Measurements from ENCODE around the gene SPTB.
"Not testable (repeated sequence)": the region's sequence is repeated elsewhere in the genome, so short reads cannot be mapped to it uniquely, and the experiment has no call there.

SPTB gene

GRCh38 chr14:64823305-64823861 is 56.3 kb downstream of the SPTB start:
- no peak overlapping the region for H3K27ac Mint-ChIP-seq
- peak overlapping the region; percentile 64 to 70 for H3K4me3 Mint-ChIP-seq
- peaks cover 7% of the 10 kb centered on the region for H3K4me1 Mint-ChIP-seq
- peaks cover 21% of the 10 kb centered on the region for H3K27me3 Mint-ChIP-seq
- peak; percentile 90 for ATAC-seq
- no peaks in the 10 kb centered on the region for H3K9me3 Mint-ChIP-seq
- peak; percentile 62 to 64 for DNase-seq

GRCh38 chr14:64821651-64822050 is 58.1 kb downstream of the SPTB start:
- Mint-ChIP-seq H3K4me1 (peaks cover 7% of the 10 kb centered on the region), H3K4me3 (no peak overlapping the region), H3K9me3 (no peaks in the 10 kb centered on the region)

GRCh38 chr14:64818151-64818550 is 61.6 kb downstream of the SPTB start:
- no peak overlapping the region for H3K4me3 Mint-ChIP-seq

More at GRCh38 chr14:64821651-64822050, 58.1 kb downstream of the SPTB start:
- ATAC-seq (no peak), DNase-seq (no peak)
- H3K27ac Mint-ChIP-seq, result no peak overlapping the region
- peaks cover 26% of the 10 kb centered on the region for H3K27me3 Mint-ChIP-seq

DNA sequence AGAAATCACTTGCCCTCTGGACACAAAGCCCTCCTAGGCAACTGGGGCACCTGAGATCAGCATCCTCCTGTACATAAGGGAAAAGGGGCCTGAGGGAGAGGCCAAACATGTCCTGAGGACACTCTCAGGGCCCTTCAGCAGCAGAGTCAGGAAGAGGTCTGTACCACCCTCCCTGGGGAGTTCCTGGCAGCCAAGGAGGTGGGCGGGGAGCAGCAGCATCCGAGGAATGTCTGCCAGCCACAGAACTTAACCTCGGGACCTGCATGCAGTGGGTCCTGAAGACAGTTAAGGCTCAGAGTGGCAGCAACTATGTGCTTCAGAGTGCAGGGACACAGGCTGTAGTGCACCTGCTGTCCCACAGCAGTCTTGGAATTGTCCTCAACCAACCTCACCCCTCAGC is 62.1 kb downstream of the SPTB start:
- H3K9me3 Mint-ChIP-seq, result no peaks in the 10 kb centered on the region
- ATAC-seq (no peak), DNase-seq (no peak)
- H3K4me1 Mint-ChIP-seq, result peaks cover 2% of the 10 kb centered on the region
- no peak overlapping the region for H3K27ac Mint-ChIP-seq
- no peak overlapping the region for H3K4me3 Mint-ChIP-seq
- peaks cover 28% of the 10 kb centered on the region for H3K27me3 Mint-ChIP-seq

More at GRCh38 chr14:64818151-64818550, 61.6 kb downstream of the SPTB start:
- Mint-ChIP-seq H3K9me3 (no peaks in the 10 kb centered on the region), H3K4me1 (peaks cover 3% of the 10 kb centered on the region), H3K27me3 (peaks cover 30% of the 10 kb centered on the region), H3K27ac (peak overlapping the region in 1 of 2 donors; percentile 46)
- ATAC-seq, result no peak
- DNase-seq, result no peak

- Mint-ChIP-seq H3K4me1 (peaks cover 7% of the 10 kb centered on the region), H3K27me3 (peaks cover 28% of the 10 kb centered on the region), H3K27ac (no peak overlapping the region), H3K4me3 (no peak overlapping the region), H3K9me3 (no peaks in the 10 kb centered on the region)
- ATAC-seq (no peak), DNase-seq (no peak)
Measured at GRCh38 chr14:64816221-64816783, 63.4 kb downstream of the SPTB start.

- peaks cover 28% of the 10 kb centered on the region for H3K27me3 Mint-ChIP-seq
- no peak overlapping the region for H3K27ac Mint-ChIP-seq
- H3K4me1 Mint-ChIP-seq, result peaks cover 7% of the 10 kb centered on the region
- no peak overlapping the region for H3K4me3 Mint-ChIP-seq
- no peaks in the 10 kb centered on the region for H3K9me3 Mint-ChIP-seq
- DNase-seq (no peak), ATAC-seq (no peak)
Measured at GRCh38 chr14:64815257-64815656, 64.5 kb downstream of the SPTB start.

DNA sequence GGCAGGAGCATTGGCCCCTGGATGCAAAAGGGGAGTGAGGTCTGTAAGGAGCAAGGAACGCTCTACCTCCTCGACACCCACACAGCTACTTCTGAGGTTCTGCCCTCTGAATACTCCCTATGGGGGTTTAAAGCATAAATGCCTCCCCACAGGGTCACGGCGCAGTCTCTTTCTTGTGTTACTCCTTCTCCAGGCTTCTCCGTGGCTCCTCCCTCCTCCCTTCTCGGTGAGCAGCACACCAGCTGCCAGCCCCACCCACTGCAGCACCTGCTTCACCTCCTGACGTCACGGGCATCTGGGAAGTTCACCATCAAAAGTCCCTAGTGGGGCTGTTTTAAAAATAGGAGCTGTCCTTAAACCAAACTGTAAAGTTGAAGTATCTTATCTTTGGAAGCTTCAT is 67.3 kb downstream of the SPTB start:
- no peaks in the 10 kb centered on the region for H3K9me3 Mint-ChIP-seq
- DNase-seq (peak in 1 of 2 donors; percentile 16), ATAC-seq (peak; percentile 46)
- peaks cover 7% of the 10 kb centered on the region for H3K4me1 Mint-ChIP-seq
- peaks cover 26% of the 10 kb centered on the region for H3K27me3 Mint-ChIP-seq
- peak overlapping the region in 1 of 2 donors; percentile 4 for H3K4me3 Mint-ChIP-seq
- no peak overlapping the region for H3K27ac Mint-ChIP-seq

- Mint-ChIP-seq H3K27me3 (peaks cover 26% of the 10 kb centered on the region), H3K4me1 (peaks cover 7% of the 10 kb centered on the region), H3K4me3 (no peak overlapping the region), H3K27ac (no peak overlapping the region), H3K9me3 (no peaks in the 10 kb centered on the region)
- ATAC-seq (no peak), DNase-seq (no peak)
Measured at GRCh38 chr14:64811676-64812075, 68.0 kb downstream of the SPTB start.

- Mint-ChIP-seq H3K4me1 (peaks cover 7% of the 10 kb centered on the region), H3K4me3 (no peak overlapping the region), H3K9me3 (no peaks in the 10 kb centered on the region), H3K27ac (peak overlapping the region in 1 of 2 donors; percentile 76), H3K27me3 (peaks cover 6% of the 10 kb centered on the region)
- no peak for DNase-seq
- no peak for ATAC-seq
Measured at GRCh38 chr14:64808449-64808848, 71.3 kb downstream of the SPTB start.

- DNase-seq (no peak), ATAC-seq (no peak)
- Mint-ChIP-seq H3K27me3 (peaks cover 6% of the 10 kb centered on the region), H3K4me3 (no peak overlapping the region), H3K4me1 (peaks cover 4% of the 10 kb centered on the region), H3K9me3 (no peaks in the 10 kb centered on the region), H3K27ac (no peak overlapping the region)
Measured at GRCh38 chr14:64807551-64807950, 72.2 kb downstream of the SPTB start.

- ATAC-seq (no peak), DNase-seq (no peak)
- H3K4me3 Mint-ChIP-seq, result no peak overlapping the region
- H3K4me1 Mint-ChIP-seq, result no peaks in the 10 kb centered on the region
- H3K27ac Mint-ChIP-seq, result no peak overlapping the region
- no peaks in the 10 kb centered on the region for H3K9me3 Mint-ChIP-seq
- peaks cover 6% of the 10 kb centered on the region for H3K27me3 Mint-ChIP-seq
Measured at GRCh38 chr14:64806862-64807495, 72.7 kb downstream of the SPTB start.

GRCh38 chr14:64806202-64806861 is 73.4 kb downstream of the SPTB start:
- DNase-seq (no peak), ATAC-seq (no peak)
- Mint-ChIP-seq H3K4me3 (no peak overlapping the region), H3K9me3 (no peaks in the 10 kb centered on the region), H3K27ac (no peak overlapping the region), H3K4me1 (no peaks in the 10 kb centered on the region), H3K27me3 (peaks cover 6% of the 10 kb centered on the region)

DNA sequence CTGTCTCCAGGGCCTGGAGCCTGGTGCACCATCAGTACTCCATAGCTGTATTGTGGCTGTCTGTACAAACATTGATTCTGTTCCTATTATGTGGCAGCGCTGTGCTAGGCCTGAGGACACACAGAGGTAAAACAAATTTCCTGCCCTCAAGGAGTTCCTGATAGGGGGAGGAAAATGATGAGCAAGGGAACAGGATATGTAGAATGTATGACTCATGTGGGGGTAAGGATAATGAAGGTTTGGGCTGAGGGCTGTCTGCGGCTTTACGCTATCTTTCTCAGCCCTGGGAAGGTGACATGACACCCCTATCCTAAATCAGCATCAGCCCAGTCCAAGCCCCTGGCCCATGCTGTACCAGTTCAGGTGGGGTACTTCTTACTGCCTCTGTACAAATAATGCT is 74.1 kb downstream of the SPTB start:
- not testable (repeated sequence) for H3K27me3 Mint-ChIP-seq, H3K4me3 Mint-ChIP-seq, H3K9me3 Mint-ChIP-seq, DNase-seq, H3K4me1 Mint-ChIP-seq, ATAC-seq
- H3K27ac Mint-ChIP-seq, result peak overlapping the region in 1 of 2 donors; percentile 1

DNA sequence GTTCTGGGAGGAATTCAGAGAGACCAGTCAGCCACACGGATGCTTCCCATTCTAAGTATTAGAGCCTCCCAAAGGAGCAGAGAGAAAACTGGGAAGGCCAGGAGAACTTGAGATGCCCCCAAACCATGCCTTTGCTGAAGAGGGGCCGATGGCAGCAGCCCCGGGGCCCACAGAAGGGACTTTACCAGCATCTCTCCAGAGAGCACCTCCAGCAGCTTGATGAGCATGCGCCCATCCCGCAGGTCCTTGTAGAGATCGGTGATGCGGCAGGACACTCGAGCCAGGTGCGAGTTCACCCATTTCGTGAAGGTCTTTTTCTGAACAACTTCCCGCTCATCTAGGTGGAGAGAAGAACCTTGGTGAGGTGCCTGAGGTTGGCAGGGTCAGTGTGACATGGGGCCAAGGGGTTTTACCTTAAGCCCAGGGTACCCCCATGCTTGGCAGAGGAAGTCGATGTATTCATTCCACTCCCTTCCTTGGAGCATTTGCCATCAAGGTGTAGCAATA is 74.9 kb downstream of the SPTB start:
- Mint-ChIP-seq H3K9me3 (no peaks in the 10 kb centered on the region), H3K27me3 (peaks cover 6% of the 10 kb centered on the region), H3K27ac (no peak overlapping the region), H3K4me1 (no peaks in the 10 kb centered on the region), H3K4me3 (no peak overlapping the region)
- DNase-seq (no peak), ATAC-seq (no peak)

GRCh38 chr14:64801800-64802199 is 77.9 kb downstream of the SPTB start:
- H3K27me3 Mint-ChIP-seq, result no peaks in the 10 kb centered on the region
- ATAC-seq (no peak), DNase-seq (no peak)
- H3K27ac Mint-ChIP-seq, result no peak overlapping the region
- H3K4me3 Mint-ChIP-seq, result no peak overlapping the region
- H3K9me3 Mint-ChIP-seq, result no peaks in the 10 kb centered on the region
- H3K4me1 Mint-ChIP-seq, result no peaks in the 10 kb centered on the region

DNA sequence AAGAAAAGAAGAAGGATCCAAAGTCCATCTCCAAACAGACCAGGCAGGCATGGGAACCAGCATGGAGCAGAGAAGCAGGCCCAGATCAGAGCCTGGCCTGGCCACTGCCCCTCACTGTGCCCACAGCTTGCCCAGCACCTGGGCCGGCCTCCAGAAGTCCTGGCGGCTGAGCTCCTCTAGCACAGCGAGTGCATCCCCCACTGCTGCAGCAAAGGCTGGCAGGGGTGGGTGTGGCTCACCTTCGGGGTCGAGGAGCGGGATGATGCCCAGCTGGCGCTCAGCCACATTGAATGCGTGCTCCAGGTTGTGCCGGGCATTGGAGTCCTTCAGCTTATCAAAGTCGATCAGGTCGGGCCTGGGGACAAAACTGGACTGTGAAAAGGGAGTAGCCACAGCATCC is 78.7 kb downstream of the SPTB start:
- Mint-ChIP-seq H3K27ac (no peak overlapping the region), H3K4me3 (no peak overlapping the region)
- ATAC-seq, result no peak

More for the DNA sequence above, 78.7 kb downstream of the SPTB start:
- no peaks in the 10 kb centered on the region for H3K4me1 Mint-ChIP-seq
- no peaks in the 10 kb centered on the region for H3K9me3 Mint-ChIP-seq
- no peaks in the 10 kb centered on the region for H3K27me3 Mint-ChIP-seq
- DNase-seq, result no peak
